ENCODE measurements around the gene ALG2. TPM values are rescaled to one million over a fixed set of nuclear protein-coding genes. Genes with fewer than 3 reads are reported as not detected.
A peak's percentile ranks its signal among the peaks of the same experiment; 100 is the strongest.

ALG2 gene
- total and polyA plus RNA-seq, 2 of the 13 experiments (the other 11 are each of a cell fraction or from before 2014, with no cell fraction given) = 46.2 to 49.0 TPM

DNA sequence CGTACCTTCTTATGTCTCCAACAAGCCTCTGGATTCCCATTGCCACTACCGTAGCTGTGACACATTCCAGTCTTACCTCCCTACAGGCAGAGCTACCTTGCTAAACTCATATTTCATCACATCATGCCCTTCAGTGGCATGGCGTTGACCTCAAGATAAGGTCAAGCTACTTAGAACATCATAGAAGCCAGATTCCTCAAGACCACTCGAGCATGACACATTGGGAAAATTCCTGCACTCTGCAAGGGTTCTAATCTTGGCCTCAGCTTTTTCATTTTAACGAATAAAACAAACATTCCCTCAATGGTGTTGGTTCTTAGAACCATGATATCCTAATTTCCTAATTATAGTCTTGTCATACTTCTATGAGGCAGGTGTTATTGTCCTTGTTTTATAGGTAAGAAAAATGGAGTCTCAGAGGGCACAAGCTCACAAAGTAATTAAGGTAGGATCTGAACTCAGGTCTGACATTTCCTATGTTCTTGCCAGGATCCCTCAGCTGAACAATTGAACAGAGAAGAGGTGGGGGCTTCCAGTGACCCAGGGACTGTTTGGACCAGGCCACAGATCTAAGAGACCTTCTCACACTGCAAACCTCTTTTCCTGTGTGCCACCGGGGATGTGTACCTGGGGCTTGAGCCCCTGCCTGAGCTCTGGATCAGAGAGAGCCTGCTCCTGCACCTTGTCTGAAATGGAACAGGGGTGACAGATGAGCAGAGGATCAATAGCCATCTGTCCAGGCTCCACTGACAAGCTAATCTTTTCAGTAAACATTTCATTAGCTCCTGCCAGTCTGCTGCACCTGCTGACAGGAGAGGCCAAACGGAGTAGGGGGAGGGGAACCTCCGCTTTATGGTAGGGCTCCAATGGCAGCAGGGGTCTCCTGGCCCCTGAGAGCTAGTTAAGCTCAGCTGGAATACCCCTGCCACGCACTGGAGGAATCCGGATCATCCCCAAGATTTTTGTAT lies 49.3 kb downstream of the ALG2 start (continued):
- TF ChIP-seq ZNF782 (CRISPR knock-in tag; IDR thresholded peaks at IDR 0.05; ENCODE audit: borderline replicate concordance) = 0 out of 2 replicates have a peak, but pooled peaks have one; percentile 50
- no peak for TF ChIP-seq HNRNPUL1 (IDR thresholded peaks at IDR 0.05; ENCODE audit: low read depth, low read length)
- TF ChIP-seq REXO4 (CRISPR knock-in tag; IDR thresholded peaks at IDR 0.05; ENCODE audit: borderline replicate concordance) = no peak
- TF ChIP-seq SPEN (CRISPR knock-in tag; IDR thresholded peaks at IDR 0.05; ENCODE audit: low read depth) = no peak
- TF ChIP-seq ZNF251 (CRISPR knock-in tag; IDR thresholded peaks at IDR 0.05) = no peak
- TF ChIP-seq HOXA7 (CRISPR knock-in tag; IDR thresholded peaks at IDR 0.05) = no peak
- no peak for TF ChIP-seq SRSF1 (optimal IDR thresholded peaks at IDR 0.05; ENCODE audit: low read depth, low read length)
- TF ChIP-seq ZC3H4 (CRISPR knock-in tag; IDR thresholded peaks at IDR 0.05; ENCODE audit: borderline replicate concordance) = no peak
- TF ChIP-seq, protein P1, sequence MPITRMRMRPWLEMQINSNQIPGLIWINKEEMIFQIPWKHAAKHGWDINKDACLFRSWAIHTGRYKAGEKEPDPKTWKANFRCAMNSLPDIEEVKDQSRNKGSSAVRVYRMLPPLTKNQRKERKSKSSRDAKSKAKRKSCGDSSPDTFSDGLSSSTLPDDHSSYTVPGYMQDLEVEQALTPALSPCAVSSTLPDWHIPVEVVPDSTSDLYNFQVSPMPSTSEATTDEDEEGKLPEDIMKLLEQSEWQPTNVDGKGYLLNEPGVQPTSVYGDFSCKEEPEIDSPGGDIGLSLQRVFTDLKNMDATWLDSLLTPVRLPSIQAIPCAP (CRISPR knock-in tag; IDR thresholded peaks at IDR 0.05; ENCODE audit: low read depth) = no peak
- TF ChIP-seq ZNF619 (CRISPR knock-in tag; IDR thresholded peaks at IDR 0.05) = no peak
- no peak for TF ChIP-seq GATAD1 (CRISPR knock-in tag; IDR thresholded peaks at IDR 0.05)
- no peak for TF ChIP-seq ZNF337 (CRISPR knock-in tag; IDR thresholded peaks at IDR 0.05; ENCODE audit: borderline replicate concordance, low read depth)
- TF ChIP-seq, protein P2, sequence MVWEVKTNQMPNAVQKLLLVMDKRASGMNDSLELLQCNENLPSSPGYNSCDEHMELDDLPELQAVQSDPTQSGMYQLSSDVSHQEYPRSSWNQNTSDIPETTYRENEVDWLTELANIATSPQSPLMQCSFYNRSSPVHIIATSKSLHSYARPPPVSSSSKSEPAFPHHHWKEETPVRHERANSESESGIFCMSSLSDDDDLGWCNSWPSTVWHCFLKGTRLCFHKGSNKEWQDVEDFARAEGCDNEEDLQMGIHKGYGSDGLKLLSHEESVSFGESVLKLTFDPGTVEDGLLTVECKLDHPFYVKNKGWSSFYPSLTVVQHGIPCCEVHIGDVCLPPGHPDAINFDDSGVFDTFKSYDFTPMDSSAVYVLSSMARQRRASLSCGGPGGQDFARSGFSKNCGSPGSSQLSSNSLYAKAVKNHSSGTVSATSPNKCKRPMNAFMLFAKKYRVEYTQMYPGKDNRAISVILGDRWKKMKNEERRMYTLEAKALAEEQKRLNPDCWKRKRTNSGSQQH (CRISPR knock-in tag; IDR thresholded peaks at IDR 0.05; ENCODE audit: low read depth) = no peak
- TF ChIP-seq CENPX (CRISPR knock-in tag; IDR thresholded peaks at IDR 0.05) = no peak
- no peak for TF ChIP-seq PRMT3 (CRISPR knock-in tag; IDR thresholded peaks at IDR 0.05; ENCODE audit: borderline replicate concordance, low read depth)
- TF ChIP-seq ZSCAN22 (CRISPR knock-in tag; IDR thresholded peaks at IDR 0.05) = no peak
- TF ChIP-seq GFI1 (CRISPR knock-in tag; IDR thresholded peaks at IDR 0.05; ENCODE audit: borderline replicate concordance) = peak; percentile 56; the same call in 1 of the 2 replicates
- TF ChIP-seq FOXK1 (CRISPR knock-in tag; IDR thresholded peaks at IDR 0.05; ENCODE audit: borderline replicate concordance, low read depth) = no peak
- no peak for TF ChIP-seq CCAR2 (optimal IDR thresholded peaks at IDR 0.05; ENCODE audit: low read depth, low read length)
- TF ChIP-seq SRSF9 (IDR thresholded peaks at IDR 0.05; ENCODE audit: borderline replicate concordance, insufficient read depth, low read depth, low read length, poor library complexity, severe bottlenecking) = no peak
- TF ChIP-seq, protein P3, sequence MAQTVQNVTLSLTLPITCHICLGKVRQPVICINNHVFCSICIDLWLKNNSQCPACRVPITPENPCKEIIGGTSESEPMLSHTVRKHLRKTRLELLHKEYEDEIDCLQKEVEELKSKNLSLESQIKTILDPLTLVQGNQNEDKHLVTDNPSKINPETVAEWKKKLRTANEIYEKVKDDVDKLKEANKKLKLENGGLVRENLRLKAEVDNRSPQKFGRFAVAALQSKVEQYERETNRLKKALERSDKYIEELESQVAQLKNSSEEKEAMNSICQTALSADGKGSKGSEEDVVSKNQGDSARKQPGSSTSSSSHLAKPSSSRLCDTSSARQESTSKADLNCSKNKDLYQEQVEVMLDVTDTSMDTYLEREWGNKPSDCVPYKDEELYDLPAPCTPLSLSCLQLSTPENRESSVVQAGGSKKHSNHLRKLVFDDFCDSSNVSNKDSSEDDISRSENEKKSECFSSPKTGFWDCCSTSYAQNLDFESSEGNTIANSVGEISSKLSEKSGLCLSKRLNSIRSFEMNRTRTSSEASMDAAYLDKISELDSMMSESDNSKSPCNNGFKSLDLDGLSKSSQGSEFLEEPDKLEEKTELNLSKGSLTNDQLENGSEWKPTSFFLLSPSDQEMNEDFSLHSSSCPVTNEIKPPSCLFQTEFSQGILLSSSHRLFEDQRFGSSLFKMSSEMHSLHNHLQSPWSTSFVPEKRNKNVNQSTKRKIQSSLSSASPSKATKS (CRISPR knock-in tag; IDR thresholded peaks at IDR 0.05) = no peak

Data from HepG2 (cell line).